ENCODE data around the gene TMEM132A.

GRCh38 chr11:60930394-60930793 lies 6.1 kb downstream of the TMEM132A start:
- no peak for TF ChIP-seq EP300 (IDR thresholded peaks at IDR 0.05; ENCODE audit: borderline replicate concordance in 1 of 2, low read depth in 1 of 2, low read length in 1 of 2)
- no peak for TF ChIP-seq RFX5 (IDR thresholded peaks at IDR 0.05; ENCODE audit: low read length)
- no peak for TF ChIP-seq RCOR1 (IDR thresholded peaks at IDR 0.05; ENCODE audit: low read length)
- no peak for TF ChIP-seq CTCF (IDR thresholded peaks at IDR 0.05)
- TF ChIP-seq PBX3 (IDR thresholded peaks at IDR 0.05): no peak
- no peak for TF ChIP-seq MXI1 (IDR thresholded peaks at IDR 0.05; ENCODE audit: low read depth, low read length)
- TF ChIP-seq REST (IDR thresholded peaks at IDR 0.05; ENCODE audit: low read depth, low read length): no peak
- TF ChIP-seq EZH2phosphoT487 (IDR thresholded peaks at IDR 0.05; ENCODE audit: borderline replicate concordance, low read depth): no peak
- TF ChIP-seq YY1 (IDR thresholded peaks at IDR 0.05; ENCODE audit: low read depth): no peak
- no peak for TF ChIP-seq USF2 (IDR thresholded peaks at IDR 0.05; ENCODE audit: borderline replicate concordance, low read depth, low read length)
- TF ChIP-seq SMC3 (IDR thresholded peaks at IDR 0.05; ENCODE audit: low read depth, low read length): no peak
- TF ChIP-seq RAD21 (IDR thresholded peaks at IDR 0.05; ENCODE audit: low read length): no peak
